GM18520 (cell line): ENCODE data around the gene OSBPL8.

Source experiments
- ATAC-seq: cut with Tn5 transposase; IDR thresholded peaks from one replicate; pipeline ENCODE4 v1.9.1; 2021; ENCODE audit not compliant: unreplicated experiment

The OSBPL8 gene

GRCh38 chr12:76471579-76471978, 88.0 kb downstream of the OSBPL8 start:
- ATAC-seq, result no peak

GRCh38 chr12:76470028-76470939, 89.3 kb downstream of the OSBPL8 start:
- ATAC-seq, result peak; percentile 93

GRCh38 chr12:76464631-76465166, 94.9 kb downstream of the OSBPL8 start:
- ATAC-seq, result no peak

GRCh38 chr12:76462668-76463224, 96.8 kb downstream of the OSBPL8 start:
- no peak for ATAC-seq

GRCh38 chr12:76460807-76461206, 98.8 kb downstream of the OSBPL8 start:
- ATAC-seq, result no peak

- ATAC-seq, result no peak
Measured at GRCh38 chr12:76457818-76458217, 101.8 kb downstream of the OSBPL8 start.

- ATAC-seq, result no peak
Measured at GRCh38 chr12:76457010-76457409, 102.6 kb downstream of the OSBPL8 start.

GRCh38 chr12:76455582-76456345, 103.8 kb downstream of the OSBPL8 start:
- peak; percentile 96 for ATAC-seq

GRCh38 chr12:76451528-76451927, 108.0 kb downstream of the OSBPL8 start:
- no peak for ATAC-seq

GRCh38 chr12:76450690-76451089, 108.9 kb downstream of the OSBPL8 start:
- no peak for ATAC-seq

GRCh38 chr12:76449993-76450392, 109.6 kb downstream of the OSBPL8 start:
- no peak for ATAC-seq

- ATAC-seq, result no peak
Measured at GRCh38 chr12:76449583-76449982, 110.0 kb downstream of the OSBPL8 start.

GRCh38 chr12:76449016-76449415, 110.6 kb downstream of the OSBPL8 start:
- ATAC-seq, result no peak

GRCh38 chr12:76446090-76446489, 113.5 kb downstream of the OSBPL8 start:
- no peak for ATAC-seq

GRCh38 chr12:76445462-76445861, 114.1 kb downstream of the OSBPL8 start:
- peak; percentile 48 for ATAC-seq

- no peak for ATAC-seq
Measured at GRCh38 chr12:76444408-76444984, 115.1 kb downstream of the OSBPL8 start.

- ATAC-seq, result no peak
Measured at GRCh38 chr12:76441016-76441415, 118.6 kb downstream of the OSBPL8 start.

GRCh38 chr12:76432733-76433132, 126.8 kb downstream of the OSBPL8 start:
- no peak for ATAC-seq

GRCh38 chr12:76428117-76428516, 131.5 kb downstream of the OSBPL8 start:
- no peak for ATAC-seq

GRCh38 chr12:76426160-76426559, 133.4 kb downstream of the OSBPL8 start:
- no peak for ATAC-seq

GRCh38 chr12:76424941-76425340, 134.6 kb downstream of the OSBPL8 start:
- ATAC-seq, result no peak
